H9 (cell line): ENCODE results near the gene LSM4. TPM values are rescaled to one million over a fixed set of nuclear protein-coding genes. Genes with fewer than 3 reads are reported as not detected.

Source experiments
- DNase-seq: peaks from one replicate; pipeline ENCODE4 v3.0.0-alpha.2; 2017
- H2AFZ ChIP-seq: one replicate; pipeline ENCODE4 v1.6.1; 2013; ENCODE audit warnings: mild to moderate bottlenecking, low read length, control low read depth, moderate library complexity
- H2AK5ac ChIP-seq: 2 replicates; pipeline ENCODE4 v1.6.1; 2013; ENCODE audit warnings: low read length, control low read depth, mixed read lengths; ENCODE audit not compliant: insufficient read length
- H2BK120ac ChIP-seq: one replicate; pipeline ENCODE4 v1.6.1; 2013; ENCODE audit warnings: low read depth, mild to moderate bottlenecking, low read length, control low read depth, inconsistent platforms; ENCODE audit not compliant: poor library complexity, severe bottlenecking
- H2BK12ac ChIP-seq: 2 replicates; pipeline ENCODE4 v1.6.1; 2013; ENCODE audit warnings: low read length, control low read depth, mixed read lengths, low read depth; ENCODE audit not compliant: insufficient read length
- H2BK15ac ChIP-seq: 2 replicates; pipeline ENCODE4 v1.6.1; 2013; ENCODE audit warnings: low read depth, low read length, control low read depth
- H2BK20ac ChIP-seq: one replicate; pipeline ENCODE4 v1.6.1; 2013; ENCODE audit warnings: low read depth, mild to moderate bottlenecking, low read length, control low read depth, inconsistent platforms; ENCODE audit not compliant: poor library complexity, severe bottlenecking
- H2BK5ac ChIP-seq: 2 replicates; pipeline ENCODE4 v1.6.1; 2013; ENCODE audit warnings: low read length, control low read depth, mixed read lengths; ENCODE audit not compliant: insufficient read length
- H3K14ac ChIP-seq: 2 replicates; pipeline ENCODE4 v1.6.1; 2013; ENCODE audit warnings: low read length, control low read depth; ENCODE audit not compliant: insufficient read depth
- H3K18ac ChIP-seq: 2 replicates; pipeline ENCODE4 v1.6.1; 2013; ENCODE audit warnings: low read depth, mild to moderate bottlenecking, mixed read lengths, low read length, control low read depth; ENCODE audit not compliant: insufficient read length
- H3K23ac ChIP-seq: 2 replicates; pipeline ENCODE4 v1.6.1; 2013; ENCODE audit warnings: low read length, control low read depth, mixed read lengths, low read depth; ENCODE audit not compliant: insufficient read length
- H3K23me2 ChIP-seq: 2 replicates; pipeline ENCODE4 v1.6.1; 2013; ENCODE audit warnings: low read depth, mild to moderate bottlenecking, mixed read lengths, low read length, control low read depth; ENCODE audit not compliant: insufficient read length, poor library complexity, severe bottlenecking
- H3K27ac ChIP-seq: 2 replicates; pipeline ENCODE4 v1.5.1; 2013; ENCODE audit warnings: low read length, control low read depth, mixed read lengths, low read depth; ENCODE audit not compliant: insufficient read length
- H3K27me3 ChIP-seq: 2 replicates; pipeline ENCODE4 v1.6.1; 2013; ENCODE audit warnings: low read length, control low read depth, inconsistent platforms; ENCODE audit not compliant: insufficient read depth
- H3K4ac ChIP-seq: 2 replicates; pipeline ENCODE4 v1.6.1; 2013; ENCODE audit warnings: low read depth, mild to moderate bottlenecking, control low read depth, inconsistent platforms, low read length, moderate library complexity
- H3K4me1 ChIP-seq: 2 replicates; pipeline ENCODE4 v1.6.1; 2013; ENCODE audit warnings: low read length, control low read depth, inconsistent platforms; ENCODE audit not compliant: insufficient read depth
- H3K4me2 ChIP-seq: 2 replicates; pipeline ENCODE4 v1.6.1; 2013; ENCODE audit warnings: low read length, control low read depth, mixed read lengths; ENCODE audit not compliant: insufficient read length, insufficient read depth
- H3K56ac ChIP-seq: 2 replicates; pipeline ENCODE4 v1.6.1; 2013; ENCODE audit warnings: low read depth, mild to moderate bottlenecking, mixed read lengths, low read length, control low read depth; ENCODE audit not compliant: insufficient read length
- H3K79me1 ChIP-seq: 2 replicates; pipeline ENCODE4 v1.6.1; 2013; ENCODE audit warnings: low read depth, mild to moderate bottlenecking, moderate library complexity, low read length, control low read depth, inconsistent platforms; ENCODE audit not compliant: insufficient read depth, poor library complexity, severe bottlenecking
- H3K79me2 ChIP-seq: 2 replicates; pipeline ENCODE4 v1.6.1; 2013; ENCODE audit warnings: low read length, control low read depth, inconsistent platforms; ENCODE audit not compliant: insufficient read depth
- H3K9ac ChIP-seq: 2 replicates; pipeline ENCODE4 v1.6.1; 2013; ENCODE audit warnings: low read length, control low read depth, mixed read lengths; ENCODE audit not compliant: insufficient read length; ENCODE audit errors: extremely low read depth
- H3K9me3 ChIP-seq: one replicate; pipeline ENCODE4 v1.6.1; 2013; ENCODE audit warnings: low read depth, low read length, inconsistent platforms; ENCODE audit not compliant: control insufficient read depth
- H3T11ph ChIP-seq: one replicate; pipeline ENCODE4 v1.6.1; 2013; ENCODE audit warnings: mild to moderate bottlenecking, low read length, control low read depth, inconsistent platforms
- H4K20me1 ChIP-seq: one replicate; pipeline ENCODE4 v1.6.1; 2013; ENCODE audit not compliant: control insufficient read depth, insufficient read length, insufficient read depth
- H4K5ac ChIP-seq: 2 replicates; pipeline ENCODE4 v1.6.1; 2013; ENCODE audit warnings: low read depth, mild to moderate bottlenecking, mixed read lengths, low read length, control low read depth; ENCODE audit not compliant: insufficient read length
- H4K8ac ChIP-seq: replicated peaks from 2 replicates; pipeline ENCODE4 v1.6.1; 2013; ENCODE audit warnings: low read length, control low read depth, mixed read lengths, low read depth; ENCODE audit not compliant: insufficient read length
- H4K91ac ChIP-seq: 2 replicates; pipeline ENCODE4 v1.6.1; 2013; ENCODE audit warnings: low read depth, mild to moderate bottlenecking, moderate library complexity, mixed read lengths, low read length, control low read depth; ENCODE audit not compliant: insufficient read length
- H3K27ac Mint-ChIP-seq, 3 experiments: 2 replicates in 2 of 3; 3 replicates in 1 of 3; pipeline ENCODE4 v1.8.0; 2020 to 2021; ENCODE audit warnings: mixed read lengths in 3 of 3, mild to moderate bottlenecking in 1 of 3, moderate library complexity in 1 of 3
- H3K27me3 Mint-ChIP-seq: 2 replicates; pipeline ENCODE4 v1.8.0; 2021; ENCODE audit warnings: low read depth, mild to moderate bottlenecking, moderate library complexity, mixed read lengths
- H3K36me3 Mint-ChIP-seq, 3 experiments: 2 replicates in 2 of 3; 3 replicates in 1 of 3; pipeline ENCODE4 v1.8.0; 2020 to 2021; ENCODE audit warnings: low read depth in 3 of 3, mixed read lengths in 3 of 3; ENCODE audit not compliant: insufficient read depth in 1 of 3
- H3K4me1 Mint-ChIP-seq, 2 experiments: 2 replicates each; pipeline ENCODE4 v1.8.0; 2020; ENCODE audit warnings: mixed read lengths in 2 of 2
- H3K4me3 Mint-ChIP-seq, 2 experiments: 2 replicates in 1 of 2; 3 replicates in 1 of 2; pipeline ENCODE4 v1.8.0; 2020 to 2021; ENCODE audit warnings: mild to moderate bottlenecking in 2 of 2, mixed read lengths in 2 of 2, moderate library complexity in 1 of 2
- H3K9me3 Mint-ChIP-seq, 2 experiments: 2 replicates in 1 of 2; 3 replicates in 1 of 2; pipeline ENCODE4 v1.8.0; 2020; ENCODE audit warnings: mild to moderate bottlenecking in 2 of 2, mixed read lengths in 2 of 2, moderate library complexity in 1 of 2
- CTCF ChIP-seq: fragments of 200-600 bp; sonication (generic); conservative IDR thresholded peaks from 3 replicates; pipeline ENCODE4 v1.8.0; 2021; ENCODE audit warnings: antibody characterized with exemption, mild to moderate bottlenecking
- WGBS: extraction: QIAGEN DNeasy Blood & Tissue Kit; methylation state at CpG from one replicate; pipeline ENCODE4 v1.1.7; 2013; ENCODE audit warnings: missing lambda C conversion rate, low lambda C conversion rate, mixed read lengths; ENCODE audit not compliant: insufficient read length; ENCODE audit errors: extremely low coverage; 5-methylcytosine and 5-hydroxymethylcytosine counted together
- total RNA-seq: library from RNA; stranded (reverse); gene quantifications from 2 replicates; pipeline ENCODE4 v1.2.1, GENCODE V29; 2021

Gene LSM4
- total RNA-seq, 1 experiment from 2014 or later, result 342 TPM

- Histone ChIP-seq H3K79me2 (no peaks in the 10 kb centered on the region), H3K4me2 (no peak overlapping the region), H2AFZ (no peak overlapping the region), H4K91ac (no peak overlapping the region), H2BK120ac (no peak overlapping the region), H3K9ac (no peak overlapping the region), H3K27ac (no peak overlapping the region), H3K27me3 (no peaks in the 10 kb centered on the region), H2BK5ac (no peak overlapping the region), H2BK15ac (no peak overlapping the region), H2AK5ac (no peak overlapping the region), H3K18ac (no peak overlapping the region), H3K23me2 (no peaks in the 10 kb centered on the region), H2BK12ac (no peak overlapping the region), H3K4me1 (no peaks in the 10 kb centered on the region), H2BK20ac (no peak overlapping the region), H4K20me1 (no peaks in the 10 kb centered on the region), H4K8ac (no peak overlapping the region), H3K14ac (no peak overlapping the region), H3K9me3 (no peaks in the 10 kb centered on the region), H3K23ac (no peak overlapping the region), H3K4ac (no peak overlapping the region), H3K56ac (no peak overlapping the region), H3T11ph (no peak overlapping the region), H4K5ac (no peak overlapping the region), H3K79me1 (no peaks in the 10 kb centered on the region)
- no peak for TF ChIP-seq CTCF
- no peak for DNase-seq
- no peak overlapping the region for H3K27ac Mint-ChIP-seq
- no CpG with 5 or more reads among the region's 22 CpGs for WGBS
- H3K4me1 Mint-ChIP-seq, result peaks cover 4 to 11% of the 10 kb centered on the region in 2 experiments; a peak in 3 of 4 replicates
- no peaks in the 10 kb centered on the region for H3K9me3 Mint-ChIP-seq
- no peak overlapping the region for H3K4me3 Mint-ChIP-seq
- peaks cover 30 to 83% (median 69%) of the 10 kb centered on the region in 3 experiments for H3K36me3 Mint-ChIP-seq
- no peaks in the 10 kb centered on the region for H3K27me3 Mint-ChIP-seq
Observed at GRCh38 chr19:18311502-18312091, 11.3 kb downstream of the LSM4 start.
